PC-9 (cell line): ENCODE data around the gene CHKA. TPM values are rescaled to one million over a fixed set of nuclear protein-coding genes. Genes with fewer than 3 reads are reported as not detected.

Experiments
- BruUV-seq: library from RNA; stranded (reverse); fragments of 400-500 nt; replicated peaks from 2 replicates; lab custom pipeline; 2021; lab: Mats Ljungman, UMichigan
- CTCF ChIA-PET: fragments of 300-600 bp; sonication (Branson Sonifier 250); formaldehyde crosslinking; loops from one replicate; lab custom pipeline; 2022; ENCODE audit warnings: antibody characterized with exemption; lab: Charles Lee
- POLR2A ChIA-PET: fragments of 300-600 bp; sonication (Branson Sonifier 250); formaldehyde crosslinking; loops from one replicate; lab custom pipeline; 2022; ENCODE audit warnings: antibody characterized with exemption; ENCODE audit not compliant: unreplicated experiment; lab: Charles Lee
- DNase-seq, 2 experiments: peaks; one replicate each; pipeline versions ENCODE4 v3.0.0 to v3.0.0-alpha.2; 2015 to 2022; ENCODE audit warnings: mixed read lengths in 1 of 2
- H2AFZ ChIP-seq: fragments of 200-600 bp; sonication (generic); 2 replicates; pipeline ENCODE4 v1.8.1; 2017; ENCODE audit warnings: antibody characterized with exemption
- H3F3A ChIP-seq: fragments of 200-600 bp; sonication (generic); 2 replicates; pipeline ENCODE4 v1.8.1; 2017; ENCODE audit warnings: antibody characterized with exemption, mild to moderate bottlenecking, low read depth; ENCODE audit not compliant: insufficient read depth
- H3K27ac ChIP-seq: fragments of 200-600 bp; sonication (generic); 2 replicates; pipeline ENCODE4 v1.6.1; 2016; ENCODE audit warnings: mixed run types
- H3K27me3 ChIP-seq: fragments of 200-600 bp; sonication (generic); 2 replicates; pipeline ENCODE4 v1.6.1; 2016; ENCODE audit warnings: low read depth, mixed run types; ENCODE audit not compliant: insufficient read depth
- H3K36me3 ChIP-seq: fragments of 200-600 bp; sonication (generic); 2 replicates; pipeline ENCODE4 v1.6.1; 2016; ENCODE audit warnings: low read depth, mixed run types
- H3K4me1 ChIP-seq: fragments of 200-600 bp; sonication (generic); replicated peaks from 2 replicates; pipeline ENCODE4 v1.6.1; 2016; ENCODE audit warnings: mixed run types; ENCODE audit not compliant: insufficient read depth
- H3K4me2 ChIP-seq: fragments of 200-600 bp; sonication (generic); 2 replicates; pipeline ENCODE4 v1.6.1; 2017; ENCODE audit warnings: mixed run types
- H3K4me3 ChIP-seq: fragments of 200-600 bp; sonication (generic); 2 replicates; pipeline ENCODE4 v1.6.1; 2016; ENCODE audit warnings: mixed run types
- H3K79me2 ChIP-seq: fragments of 200-600 bp; sonication (generic); 2 replicates; pipeline ENCODE4 v1.6.1; 2017; ENCODE audit warnings: low read depth, mixed run types
- H3K9me2 ChIP-seq: fragments of 200-600 bp; sonication (generic); 2 replicates; pipeline ENCODE4 v1.8.1; 2017; ENCODE audit warnings: mild to moderate bottlenecking; ENCODE audit not compliant: insufficient read depth
- H3K9me3 ChIP-seq: fragments of 200-600 bp; sonication (generic); 2 replicates; pipeline ENCODE4 v1.8.1; 2016; ENCODE audit warnings: low read depth; ENCODE audit not compliant: insufficient read depth
- H4K20me1 ChIP-seq: fragments of 200-600 bp; sonication (generic); 2 replicates; pipeline ENCODE4 v1.8.1; 2017; ENCODE audit not compliant: insufficient read depth
- CTCF ChIP-seq: fragments of 200-600 bp; sonication (generic); conservative IDR thresholded peaks from 2 replicates; pipeline ENCODE4 v1.6.1; 2017; ENCODE audit warnings: mixed run types, antibody characterized with exemption, mild to moderate bottlenecking, moderate library complexity
- EZH2 ChIP-seq: fragments of 200-600 bp; sonication (generic); IDR thresholded peaks from 2 replicates; pipeline ENCODE4 v1.8.0; 2017; ENCODE audit warnings: antibody characterized with exemption, low read depth
- intact Hi-C: fragments of 100-400 bp; cut with micrococcal nuclease; formaldehyde crosslinking; loops from one replicate; pipeline ENCODE4 v1.10.0; 2022; ENCODE audit not compliant: unreplicated experiment
- total RNA-seq: library from RNA; stranded (reverse); gene quantifications from 2 replicates; pipeline ENCODE4 v1.2.3, GENCODE V29; 2021

Gene CHKA
- total RNA-seq, 1 experiment from 2014 or later, result 90.5 TPM

GRCh38 chr11:68022531-68022930 is 98.7 kb downstream of the CHKA start:
- Histone ChIP-seq H3K27ac (no peak overlapping the region), H3K4me2 (no peak overlapping the region), H3K4me1 (peaks cover 30% of the 10 kb centered on the region), H3K27me3 (no peaks in the 10 kb centered on the region), H3K9me3 (no peaks in the 10 kb centered on the region), H3K79me2 (peaks cover 7% of the 10 kb centered on the region), H3K9me2 (no peaks in the 10 kb centered on the region), H3K36me3 (no peaks in the 10 kb centered on the region), H2AFZ (no peak overlapping the region), H4K20me1 (no peaks in the 10 kb centered on the region), H3K4me3 (no peak overlapping the region), H3F3A (peaks cover 34% of the 10 kb centered on the region)
- CTCF ChIA-PET, result no interaction called here
- intact Hi-C loops, result no loop called here
- DNase-seq, result no peak
- TF ChIP-seq CTCF (no peak), EZH2 (no peak)
- no TSS peak for BruUV-seq
- POLR2A ChIA-PET, result no interaction called here

GRCh38 chr11:68021167-68021787 is 99.9 kb downstream of the CHKA start:
- TF ChIP-seq EZH2 (no peak), CTCF (peak; percentile 79)
- Histone ChIP-seq H3F3A (peaks cover 47% of the 10 kb centered on the region), H3K9me2 (no peaks in the 10 kb centered on the region), H2AFZ (no peak overlapping the region), H3K4me1 (peaks cover 38% of the 10 kb centered on the region), H3K27me3 (no peaks in the 10 kb centered on the region), H4K20me1 (no peaks in the 10 kb centered on the region), H3K4me2 (peak overlapping the region; percentile 35), H3K9me3 (no peaks in the 10 kb centered on the region), H3K27ac (no peak overlapping the region), H3K36me3 (no peaks in the 10 kb centered on the region), H3K4me3 (no peak overlapping the region), H3K79me2 (no peaks in the 10 kb centered on the region)
- intact Hi-C loops, result no loop called here
- no TSS peak for BruUV-seq
- DNase-seq, result peak; percentile 59 to 82
- POLR2A ChIA-PET, result interaction anchor here (0.6 kb wide), 1 partner anchor 10 kb away, joined by 4 read pairs; no protein-coding TSS in a partner anchor
- CTCF ChIA-PET, result interaction anchor here (0.6 to 1.5 kb wide), 3 partner anchors 11 to 91 kb away, joined by 3 to 8 read pairs (median 4); partner anchors contain the start of gene ALDH3B1

GRCh38 chr11:68020575-68020974 is 100.6 kb downstream of the CHKA start:
- no peaks in the 10 kb centered on the region for H3K36me3 ChIP-seq
- peak overlapping the region; percentile 35; the same call in 1 of the 2 replicates for H3K4me2 ChIP-seq
- peaks cover 46% of the 10 kb centered on the region for H3F3A ChIP-seq
- H3K27ac ChIP-seq, result no peak overlapping the region
- no peaks in the 10 kb centered on the region for H3K27me3 ChIP-seq
- no peaks in the 10 kb centered on the region for H4K20me1 ChIP-seq
- no peak overlapping the region for H3K4me3 ChIP-seq
- H3K79me2 ChIP-seq, result 0 out of 2 replicates have a peak, but pooled peaks cover 1% of the 10 kb centered on the region
- ChIA-PET CTCF (interaction anchor here (1.2 to 1.5 kb wide), 2 partner anchors 10 to 18 kb away, joined by 4 to 8 read pairs; partner anchors contain the start of gene ALDH3B1), POLR2A (interaction anchor here (0.6 to 0.7 kb wide), 3 partner anchors 128 to 390 kb away, joined by 3 to 8 read pairs (median 6); no protein-coding TSS in a partner anchor)
- DNase-seq, result peak in 1 of 2 experiments; percentile 88
- H3K9me3 ChIP-seq, result no peaks in the 10 kb centered on the region
- H3K4me1 ChIP-seq, result peaks cover 45% of the 10 kb centered on the region
- intact Hi-C loops, result loop anchor here (1.0 kb wide), 1 partner anchor 10 kb away; the partner anchor contains the start of gene ALDH3B1
- no peaks in the 10 kb centered on the region for H3K9me2 ChIP-seq
- no TSS peak for BruUV-seq
- H2AFZ ChIP-seq, result no peak overlapping the region
- TF ChIP-seq CTCF, result peak; percentile 45
- no peak for TF ChIP-seq EZH2
